OCI-LY3 (cell line): ENCODE results near the gene PBX4.

Experiments
- H2AFZ ChIP-seq: fragments of 200-600, 300-600 bp; shearing (Covaris generic); 2 replicates; pipeline ENCODE4 v1.6.0; 2014; ENCODE audit warnings: antibody characterized with exemption, low read depth, low read length
- H3K27ac ChIP-seq: fragments of 200-600, 300-600 bp; sonication (generic); 2 replicates; pipeline ENCODE4 v1.5.1; 2014; ENCODE audit warnings: mild to moderate bottlenecking, low read length, moderate library complexity, mixed read lengths
- H3K27me3 ChIP-seq: fragments of 200-600, 300-600 bp; sonication (generic); 2 replicates; pipeline ENCODE4 v1.6.1; 2014; ENCODE audit warnings: low read depth, low read length, mixed read lengths
- H3K36me3 ChIP-seq: fragments of 200-600, 300-600 bp; sonication (generic); replicated peaks from 2 replicates; pipeline ENCODE3; 2014; ENCODE audit warnings: low read depth, low read length, mixed read lengths
- H3K4me1 ChIP-seq: fragments of 300-600, 200-600 bp; sonication (generic); 2 replicates; pipeline ENCODE4 v1.6.1; 2014; ENCODE audit warnings: low read length, mixed read lengths
- H3K4me2 ChIP-seq: fragments of 200-600, 300-600 bp; sonication (generic); 2 replicates; pipeline ENCODE4 v1.6.1; 2014; ENCODE audit warnings: low read length, mixed read lengths
- H3K4me3 ChIP-seq: fragments of 300-600, 200-600 bp; sonication (generic); 2 replicates; pipeline ENCODE4 v1.5.1; 2014; ENCODE audit warnings: antibody characterized with exemption, mild to moderate bottlenecking, low read length, moderate library complexity
- H3K79me2 ChIP-seq: fragments of 300-600, 200-600 bp; shearing (Covaris generic); 2 replicates; pipeline ENCODE4 v1.6.1; 2014; ENCODE audit warnings: mild to moderate bottlenecking, low read length, mixed read lengths
- H3K9ac ChIP-seq: fragments of 300-600, 200-600 bp; shearing (Covaris generic); 2 replicates; pipeline ENCODE4 v1.6.0; 2014; ENCODE audit warnings: mild to moderate bottlenecking, low read length, moderate library complexity
- H3K9me3 ChIP-seq: fragments of 200-600, 300-600 bp; shearing (Covaris generic); 2 replicates; pipeline ENCODE4 v1.6.1; 2014; ENCODE audit warnings: low read length, mixed read lengths; ENCODE audit not compliant: insufficient read depth
- H4K20me1 ChIP-seq: fragments of 200-600, 300-600 bp; sonication (generic); 2 replicates; pipeline ENCODE4 v1.6.1; 2016; ENCODE audit warnings: low read length, mixed read lengths; ENCODE audit not compliant: insufficient read depth
- EZH2phosphoT487 ChIP-seq: fragments of 200-600 bp; shearing (Covaris generic); IDR thresholded peaks from 2 replicates; pipeline ENCODE4 v1.6.1; 2018; ENCODE audit warnings: antibody characterized with exemption, mixed run types, low read depth
- TF ChIP-seq, protein P1 (sequence below): fragments of 200-600, 300-600 bp; sonication (generic); IDR thresholded peaks from 2 replicates; pipeline ENCODE4 v1.5.1; 2014; ENCODE audit warnings: antibody characterized with exemption, low read length, low read depth

Gene PBX4

DNA sequence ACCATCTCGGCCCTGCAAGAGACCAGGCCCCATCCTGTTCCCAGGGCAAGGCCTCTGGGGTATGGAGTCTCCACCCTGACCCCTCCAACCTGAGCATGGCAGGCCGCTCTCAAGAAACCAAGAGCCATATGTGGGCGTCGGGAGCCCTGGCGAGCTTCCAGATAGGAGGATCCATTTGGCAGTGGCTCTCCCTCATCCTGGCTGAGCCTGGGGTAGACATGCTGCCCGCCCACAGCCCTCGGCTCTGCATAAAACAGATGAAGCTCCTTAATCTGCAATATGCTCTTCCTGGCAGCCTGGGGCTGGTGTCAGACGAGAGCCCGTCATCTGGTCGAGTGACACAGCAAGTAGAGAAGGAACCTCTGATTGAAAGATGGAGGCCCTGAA, 38.9 kb upstream of the PBX4 start:
- Histone ChIP-seq H3K36me3 (peaks cover 77% of the 10 kb centered on the region), H3K4me3 (no peak overlapping the region), H3K79me2 (peaks cover 41% of the 10 kb centered on the region), H3K9me3 (no peaks in the 10 kb centered on the region), H3K9ac (no peak overlapping the region), H4K20me1 (no peaks in the 10 kb centered on the region), H3K4me1 (peaks cover 12% of the 10 kb centered on the region), H3K27ac (no peak overlapping the region), H3K4me2 (no peak overlapping the region), H3K27me3 (no peaks in the 10 kb centered on the region), H2AFZ (no peak overlapping the region)
- no peak for TF ChIP-seq EZH2phosphoT487
- TF ChIP-seq, protein P1, sequence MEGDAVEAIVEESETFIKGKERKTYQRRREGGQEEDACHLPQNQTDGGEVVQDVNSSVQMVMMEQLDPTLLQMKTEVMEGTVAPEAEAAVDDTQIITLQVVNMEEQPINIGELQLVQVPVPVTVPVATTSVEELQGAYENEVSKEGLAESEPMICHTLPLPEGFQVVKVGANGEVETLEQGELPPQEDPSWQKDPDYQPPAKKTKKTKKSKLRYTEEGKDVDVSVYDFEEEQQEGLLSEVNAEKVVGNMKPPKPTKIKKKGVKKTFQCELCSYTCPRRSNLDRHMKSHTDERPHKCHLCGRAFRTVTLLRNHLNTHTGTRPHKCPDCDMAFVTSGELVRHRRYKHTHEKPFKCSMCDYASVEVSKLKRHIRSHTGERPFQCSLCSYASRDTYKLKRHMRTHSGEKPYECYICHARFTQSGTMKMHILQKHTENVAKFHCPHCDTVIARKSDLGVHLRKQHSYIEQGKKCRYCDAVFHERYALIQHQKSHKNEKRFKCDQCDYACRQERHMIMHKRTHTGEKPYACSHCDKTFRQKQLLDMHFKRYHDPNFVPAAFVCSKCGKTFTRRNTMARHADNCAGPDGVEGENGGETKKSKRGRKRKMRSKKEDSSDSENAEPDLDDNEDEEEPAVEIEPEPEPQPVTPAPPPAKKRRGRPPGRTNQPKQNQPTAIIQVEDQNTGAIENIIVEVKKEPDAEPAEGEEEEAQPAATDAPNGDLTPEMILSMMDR = no peak

DNA sequence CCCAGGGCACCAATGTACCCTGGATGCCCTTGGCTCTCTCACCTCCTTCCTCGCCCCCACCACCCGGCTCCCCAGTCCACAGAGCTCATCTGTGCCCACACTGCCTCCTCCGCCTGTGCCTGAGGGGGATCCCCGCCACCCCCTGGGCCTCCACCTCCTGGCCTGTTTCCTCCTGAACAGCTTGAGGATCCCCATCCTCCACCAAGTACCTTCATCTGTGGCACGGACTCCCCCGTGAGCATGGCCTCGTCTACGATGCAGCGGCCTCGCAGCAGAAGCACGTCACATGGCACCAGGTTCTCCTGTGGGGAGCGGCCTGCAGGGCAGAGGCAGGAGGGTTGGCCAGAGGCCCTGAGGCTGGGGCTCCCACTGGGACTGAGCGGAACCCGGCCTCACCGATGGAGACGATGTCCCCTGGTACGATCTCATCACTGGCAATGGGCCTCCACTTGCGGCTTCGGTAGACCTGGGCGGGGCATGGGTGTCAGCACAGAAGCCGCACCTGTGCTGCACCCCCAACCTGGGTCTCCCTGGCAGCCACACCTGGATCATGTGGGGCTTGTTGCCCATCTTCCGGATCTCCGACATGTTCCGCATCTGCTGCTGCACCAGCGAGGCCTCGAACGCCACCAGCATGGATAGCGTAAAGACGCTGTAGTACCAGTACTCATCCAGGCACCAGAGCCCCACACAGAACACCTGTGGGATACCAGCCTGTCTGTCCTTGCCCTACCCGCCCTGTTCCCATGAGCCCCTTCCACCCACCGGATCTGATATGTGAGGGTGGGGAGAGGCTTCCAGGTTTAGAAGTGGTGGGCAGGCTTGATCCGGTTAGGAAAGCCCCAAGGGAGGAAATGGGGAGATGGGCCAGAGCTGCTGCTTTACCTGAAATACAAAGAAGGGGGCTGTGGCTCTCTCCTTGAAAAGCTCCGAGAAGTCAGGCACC, 38.2 kb upstream of the PBX4 start:
- Histone ChIP-seq H3K27me3 (no peaks in the 10 kb centered on the region), H3K4me2 (no peak overlapping the region), H2AFZ (no peak overlapping the region), H3K4me1 (peaks cover 8% of the 10 kb centered on the region), H3K4me3 (no peak overlapping the region), H4K20me1 (no peaks in the 10 kb centered on the region), H3K36me3 (peaks cover 84% of the 10 kb centered on the region), H3K27ac (no peak overlapping the region), H3K9me3 (no peaks in the 10 kb centered on the region), H3K79me2 (peaks cover 35% of the 10 kb centered on the region), H3K9ac (no peak overlapping the region)
- TF ChIP-seq, protein P1 = no peak

DNA sequence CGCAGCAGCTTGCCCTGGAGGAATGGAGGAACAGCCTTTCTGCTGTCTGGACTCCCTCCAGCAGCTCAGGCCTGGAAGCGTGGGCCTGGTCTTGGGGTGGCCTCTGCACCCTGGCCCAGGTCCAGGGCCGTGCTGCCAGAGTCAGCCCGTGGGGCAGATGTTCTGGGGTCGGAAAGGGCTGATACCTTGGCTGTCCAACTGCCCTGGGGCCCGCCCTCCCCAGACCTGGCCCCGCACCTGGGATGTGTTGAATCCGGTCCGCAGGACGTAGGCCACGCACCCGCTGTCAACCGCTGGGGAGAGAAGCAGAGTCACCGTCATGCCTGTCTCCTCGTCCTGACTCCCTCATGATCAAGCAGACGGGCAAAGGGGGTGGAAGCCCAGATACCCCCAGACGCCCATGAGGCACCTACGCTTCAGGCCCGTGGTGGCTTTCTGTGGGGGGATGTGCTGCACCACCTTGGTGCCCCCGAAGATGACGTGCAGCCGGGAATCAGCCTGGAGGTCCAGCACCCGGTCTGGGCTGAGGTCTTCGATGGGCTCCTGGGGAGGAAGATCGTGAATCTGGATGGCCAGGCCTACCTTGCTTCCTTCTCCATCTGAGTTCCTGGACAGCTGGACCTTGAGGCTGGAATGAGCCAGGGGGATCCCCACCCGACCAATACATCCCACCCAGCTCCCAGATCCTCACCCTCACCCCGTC, 37.3 kb upstream of the PBX4 start:
- no peak overlapping the region for H3K4me2 ChIP-seq
- H3K4me1 ChIP-seq = no peaks in the 10 kb centered on the region
- no peak overlapping the region for H2AFZ ChIP-seq
- H3K36me3 ChIP-seq = peaks cover 87% of the 10 kb centered on the region
- no peak overlapping the region for H3K4me3 ChIP-seq
- no peaks in the 10 kb centered on the region for H3K9me3 ChIP-seq
- H3K9ac ChIP-seq = no peak overlapping the region
- peaks cover 26% of the 10 kb centered on the region for H3K79me2 ChIP-seq
- H3K27me3 ChIP-seq = no peaks in the 10 kb centered on the region
- no peak overlapping the region for H3K27ac ChIP-seq
- TF ChIP-seq EZH2phosphoT487 = no peak
- TF ChIP-seq, protein P1 = no peak
- H4K20me1 ChIP-seq = no peaks in the 10 kb centered on the region

DNA sequence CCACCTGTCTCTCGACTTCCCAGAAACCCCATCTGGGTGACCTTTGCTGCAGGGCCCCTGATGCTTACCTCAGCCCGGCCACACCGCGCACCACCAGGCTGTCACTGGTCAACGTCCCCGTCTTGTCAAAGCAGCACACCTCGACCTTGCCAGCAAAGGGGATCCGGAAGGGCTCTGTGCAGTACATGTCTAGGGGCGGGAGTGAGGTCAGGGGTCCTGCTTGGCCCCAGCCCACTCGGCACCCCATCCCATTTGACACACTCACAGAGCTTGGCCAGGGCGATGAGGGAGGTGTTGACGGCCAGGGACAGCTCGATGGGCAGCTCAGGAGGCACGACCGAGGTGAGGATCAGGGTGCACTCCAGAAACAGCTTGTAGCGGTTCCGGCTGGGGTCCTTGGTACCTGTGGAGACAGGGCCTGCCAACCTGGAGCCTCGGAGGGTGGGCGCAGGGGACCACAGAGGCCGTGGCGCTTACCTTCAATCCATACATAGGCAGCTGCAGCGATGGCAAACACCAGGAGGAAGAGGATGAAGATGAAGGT, 36.6 kb upstream of the PBX4 start:
- Histone ChIP-seq H3K9me3 (no peaks in the 10 kb centered on the region), H3K36me3 (peaks cover 94% of the 10 kb centered on the region), H3K9ac (no peak overlapping the region), H3K4me3 (no peak overlapping the region), H4K20me1 (no peaks in the 10 kb centered on the region), H2AFZ (no peak overlapping the region), H3K79me2 (peaks cover 19% of the 10 kb centered on the region), H3K27ac (no peak overlapping the region), H3K4me2 (no peak overlapping the region), H3K27me3 (no peaks in the 10 kb centered on the region), H3K4me1 (no peaks in the 10 kb centered on the region)
- TF ChIP-seq, protein P1 = no peak
- no peak for TF ChIP-seq EZH2phosphoT487
